BJ (cell line): Measurements from ENCODE around the gene BSG. TPM values are rescaled to one million over a fixed set of nuclear protein-coding genes. Genes with fewer than 3 reads are reported as not detected.
"Not testable (repeated sequence)": the region's sequence is repeated elsewhere in the genome, so short reads cannot be mapped to it uniquely, and the experiment has no call there.

Experiments
- CTCF ChIA-PET: fragments of 350-600 bp; formaldehyde crosslinking; extraction: SDS; loops from one replicate; lab custom pipeline; 2021; ENCODE audit warnings: antibody characterized with exemption, inconsistent platforms; lab: Yijun Ruan, JAX
- POLR2A ChIA-PET: fragments of 300-600 bp; sonication (Branson Sonifier 250); formaldehyde crosslinking; extraction: SDS; loops from one replicate; lab custom pipeline; 2021; ENCODE audit warnings: antibody characterized with exemption; lab: Charles Lee
- DNase-seq: peaks from one replicate; pipeline ENCODE4 v3.0.0-alpha.2; 2011; ENCODE audit warnings: low read depth
- H3K27me3 ChIP-seq: 2 replicates; pipeline ENCODE4 v1.6.0; 2011; ENCODE audit warnings: low read length; ENCODE audit not compliant: control insufficient read depth, insufficient read depth
- H3K36me3 ChIP-seq: 2 replicates; pipeline ENCODE4 v1.5.1; 2011; ENCODE audit warnings: low read length; ENCODE audit not compliant: control insufficient read depth, insufficient read depth
- H3K4me3 ChIP-seq: 2 replicates; pipeline ENCODE4 v1.5.1; 2011; ENCODE audit warnings: low read depth, mild to moderate bottlenecking, control low read depth, low read length
- CTCF ChIP-seq: IDR thresholded peaks from 2 replicates; pipeline ENCODE4 v1.5.1; 2011; ENCODE audit warnings: low read depth, mild to moderate bottlenecking, control low read depth, inconsistent platforms, low read length, moderate library complexity; ENCODE audit not compliant: insufficient read depth
- polyA plus RNA-seq: library from polyadenylated mRNA; depleted of rRNA; stranded (reverse); fragments of >200 nt; gene quantifications from 2 replicates; pipeline ENCODE4 v1.2.3, GENCODE V29; 2011

BSG gene
- polyA plus RNA-seq, 1 experiment, result 1,176 TPM

- H3K27me3 ChIP-seq, result no peaks in the 10 kb centered on the region
- POLR2A ChIA-PET, result no interaction called here
- no peak for TF ChIP-seq CTCF
- H3K4me3 ChIP-seq, result no peak overlapping the region
- CTCF ChIA-PET, result no interaction called here
- H3K36me3 ChIP-seq, result peaks cover 23% of the 10 kb centered on the region
- DNase-seq, result no peak
Measured at GRCh38 chr19:618674-619285, 46.4 kb downstream of the BSG start.

DNA sequence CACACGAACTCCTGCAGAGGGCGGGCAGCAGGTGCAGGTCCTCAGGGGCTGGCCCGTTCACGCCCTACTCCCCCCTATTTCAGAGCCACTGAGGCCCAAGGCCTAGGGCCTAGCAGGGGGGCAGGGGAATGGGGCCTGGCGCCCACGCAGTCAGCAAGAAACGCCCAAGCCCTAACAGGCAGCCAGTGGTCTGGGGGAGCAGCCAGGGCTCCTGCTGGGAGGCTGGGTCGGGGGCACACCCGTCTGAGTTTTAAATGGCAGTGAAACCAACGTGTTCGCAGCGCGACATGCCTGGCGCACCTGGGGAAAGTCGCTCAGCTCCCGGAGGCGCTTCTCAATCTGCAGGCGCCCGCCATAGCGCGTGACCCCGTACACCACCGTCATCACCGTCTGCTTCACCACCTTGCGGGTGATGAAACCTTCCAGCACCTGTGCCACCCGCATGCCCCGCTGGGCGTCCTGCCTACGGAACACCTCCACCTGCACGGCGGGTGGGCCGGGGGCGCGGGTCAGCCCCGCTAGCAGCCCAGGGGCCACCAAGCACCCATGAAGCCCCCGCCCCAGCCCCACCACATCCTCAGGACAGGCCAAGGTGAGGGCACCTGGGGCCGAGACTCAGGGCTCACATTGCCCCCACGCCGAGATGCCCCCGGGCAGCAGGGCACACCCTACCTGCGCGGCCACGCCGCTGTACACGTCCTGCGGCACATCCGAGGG is 47.0 kb downstream of the BSG start:
- H3K36me3 ChIP-seq, result peaks cover 24% of the 10 kb centered on the region
- H3K4me3 ChIP-seq, result no peak overlapping the region
- no peaks in the 10 kb centered on the region for H3K27me3 ChIP-seq
- CTCF ChIA-PET, result no interaction called here
- DNase-seq, result no peak
- no peak for TF ChIP-seq CTCF
- POLR2A ChIA-PET, result no interaction called here

DNA sequence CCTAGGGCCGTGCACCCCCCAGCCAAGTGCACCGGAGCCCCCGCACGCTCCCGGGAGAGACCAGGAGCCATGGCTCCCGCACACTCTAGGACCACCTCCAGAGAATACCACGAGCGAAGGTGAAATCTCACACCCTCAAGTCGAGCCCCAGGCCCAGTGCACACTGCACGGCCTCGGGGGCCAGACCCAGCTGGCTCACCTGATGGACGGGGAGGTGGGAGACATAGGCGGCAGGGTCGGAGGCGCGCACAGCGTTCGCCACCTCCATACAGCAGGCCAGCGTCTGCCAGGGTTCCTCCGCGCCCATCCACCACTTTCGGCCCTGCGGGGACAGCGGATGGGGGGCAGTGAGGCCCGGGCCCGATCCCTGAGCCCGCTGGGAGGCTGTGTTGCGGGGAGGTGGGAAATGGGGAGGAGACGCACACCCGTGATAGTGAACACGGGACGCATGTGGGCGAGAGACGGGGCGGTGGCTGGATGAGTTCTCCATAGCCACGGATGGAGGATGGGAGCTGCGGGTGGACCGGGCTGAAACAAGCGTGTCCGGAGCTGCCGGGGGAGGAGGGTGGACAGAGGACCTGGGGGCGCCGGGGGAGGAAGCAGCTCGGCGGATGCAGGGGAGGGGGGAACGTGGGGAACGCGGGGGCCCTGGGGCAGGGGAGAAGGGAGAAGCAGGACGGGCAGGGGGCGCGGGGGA is 47.9 kb downstream of the BSG start:
- Histone ChIP-seq H3K4me3 (no peak overlapping the region), H3K27me3 (no peaks in the 10 kb centered on the region), H3K36me3 (peaks cover 26% of the 10 kb centered on the region)
- no peak for DNase-seq
- TF ChIP-seq CTCF, result no peak
- ChIA-PET CTCF (no interaction called here), POLR2A (no interaction called here)

DNA sequence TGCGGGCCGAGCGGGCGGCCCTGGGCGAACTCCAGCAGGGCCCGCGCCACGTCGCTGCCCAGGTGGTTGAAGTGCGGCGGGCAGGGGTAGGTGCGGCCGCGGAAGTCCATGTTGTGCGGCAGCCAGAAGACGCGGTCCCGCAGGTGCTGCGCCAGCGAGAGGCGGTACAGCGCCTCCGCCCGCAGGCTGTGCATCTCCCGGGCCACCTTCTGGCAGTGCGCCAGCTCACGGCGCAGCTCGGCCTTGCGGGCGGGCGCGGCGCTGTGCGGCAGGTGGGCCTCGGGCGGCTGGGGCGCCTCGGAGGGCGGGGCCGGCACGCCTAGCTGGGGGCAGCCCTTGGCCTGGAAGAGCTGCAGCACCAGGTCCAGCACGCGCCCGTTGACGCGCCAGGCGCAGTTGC is 48.8 kb downstream of the BSG start:
- H3K4me3 ChIP-seq, POLR2A ChIA-PET, CTCF ChIA-PET, H3K27me3 ChIP-seq, DNase-seq: not testable (repeated sequence)
- peaks cover 27% of the 10 kb centered on the region for H3K36me3 ChIP-seq

GRCh38 chr19:621819-622218 is 49.4 kb downstream of the BSG start:
- Histone ChIP-seq H3K4me3 (no peak overlapping the region), H3K27me3 (no peaks in the 10 kb centered on the region), H3K36me3 (peaks cover 27% of the 10 kb centered on the region)
- POLR2A ChIA-PET, result no interaction called here
- no peak for DNase-seq
- TF ChIP-seq CTCF, result no peak
- CTCF ChIA-PET, result interaction anchor here (1.2 kb wide), 1 partner anchor 38 kb away, joined by 5 read pairs; no protein-coding TSS in a partner anchor
